Measurements from ENCODE around the gene ACER2. TPM values are rescaled to one million over a fixed set of nuclear protein-coding genes. Genes with fewer than 3 reads are reported as not detected.
"Not testable (repeated sequence)": the region's sequence is repeated elsewhere in the genome, so short reads cannot be mapped to it uniquely, and the experiment has no call there.

The ACER2 gene
- total RNA-seq, 1 donor: 4.7 TPM

DNA sequence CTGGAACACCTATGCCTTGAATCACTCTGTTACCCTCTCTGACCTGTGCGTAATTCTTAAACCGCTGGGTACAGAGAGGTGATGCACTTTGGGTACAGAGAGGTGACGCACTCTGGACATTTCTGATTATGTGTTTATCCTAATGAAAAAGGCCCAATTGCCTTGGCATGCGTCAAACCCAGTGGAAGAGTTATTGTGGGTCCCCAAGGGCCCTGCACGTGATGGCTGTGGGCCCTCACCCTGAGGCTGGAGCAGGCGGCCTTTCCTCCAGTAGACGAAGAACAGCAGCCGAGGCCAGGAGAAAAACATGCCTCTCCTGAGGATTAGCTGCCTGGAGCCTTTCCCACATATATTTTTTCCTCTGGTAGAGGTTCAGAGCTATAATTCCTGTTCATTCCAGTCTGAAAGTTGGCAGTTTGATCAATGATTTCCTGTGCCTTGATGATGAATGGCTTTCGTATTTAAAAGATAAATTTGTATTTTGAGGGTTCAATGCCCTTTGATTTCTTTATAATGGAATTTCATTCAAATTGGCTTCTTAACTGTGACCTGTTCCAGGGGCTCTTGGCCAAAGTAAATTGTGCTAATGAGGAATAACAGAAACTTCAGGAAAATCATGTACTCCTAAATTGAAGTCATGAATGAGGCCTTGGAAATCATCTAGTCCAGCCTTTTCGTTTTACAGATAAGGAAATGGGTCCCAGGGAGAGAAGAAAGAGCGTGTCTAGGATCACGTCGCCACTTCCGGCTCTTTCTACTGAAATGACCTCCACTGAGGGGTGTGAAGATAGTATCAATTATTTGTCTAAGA lies 22.8 kb downstream of the ACER2 start:
- H3K4me3 ChIP-seq (ENCODE audit: low read depth, low read length): no peak overlapping the region
- TF ChIP-seq, protein P1, sequence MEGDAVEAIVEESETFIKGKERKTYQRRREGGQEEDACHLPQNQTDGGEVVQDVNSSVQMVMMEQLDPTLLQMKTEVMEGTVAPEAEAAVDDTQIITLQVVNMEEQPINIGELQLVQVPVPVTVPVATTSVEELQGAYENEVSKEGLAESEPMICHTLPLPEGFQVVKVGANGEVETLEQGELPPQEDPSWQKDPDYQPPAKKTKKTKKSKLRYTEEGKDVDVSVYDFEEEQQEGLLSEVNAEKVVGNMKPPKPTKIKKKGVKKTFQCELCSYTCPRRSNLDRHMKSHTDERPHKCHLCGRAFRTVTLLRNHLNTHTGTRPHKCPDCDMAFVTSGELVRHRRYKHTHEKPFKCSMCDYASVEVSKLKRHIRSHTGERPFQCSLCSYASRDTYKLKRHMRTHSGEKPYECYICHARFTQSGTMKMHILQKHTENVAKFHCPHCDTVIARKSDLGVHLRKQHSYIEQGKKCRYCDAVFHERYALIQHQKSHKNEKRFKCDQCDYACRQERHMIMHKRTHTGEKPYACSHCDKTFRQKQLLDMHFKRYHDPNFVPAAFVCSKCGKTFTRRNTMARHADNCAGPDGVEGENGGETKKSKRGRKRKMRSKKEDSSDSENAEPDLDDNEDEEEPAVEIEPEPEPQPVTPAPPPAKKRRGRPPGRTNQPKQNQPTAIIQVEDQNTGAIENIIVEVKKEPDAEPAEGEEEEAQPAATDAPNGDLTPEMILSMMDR (IDR thresholded peaks at IDR 0.05; ENCODE audit: insufficient read depth, low read depth, low read length): no peak
- no peak for DNase-seq (ENCODE audit: low read depth)

DNA sequence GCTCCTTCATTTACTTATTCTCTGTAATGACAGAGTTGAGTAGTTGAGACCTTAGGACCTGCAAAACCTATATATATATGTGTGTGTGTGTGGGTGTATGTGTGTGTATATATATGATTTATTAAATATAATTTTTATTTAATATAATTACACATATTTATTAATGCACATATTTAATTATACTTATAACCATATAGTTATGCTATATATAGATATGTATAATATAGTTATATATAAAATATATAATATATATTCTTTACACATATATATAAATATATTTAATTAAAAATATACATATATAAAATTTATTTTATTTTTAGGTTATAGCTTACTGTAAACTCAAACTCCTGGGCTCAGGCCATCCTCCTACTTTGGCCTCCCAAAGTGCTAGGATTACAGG lies 23.7 kb downstream of the ACER2 start:
- DNase-seq (ENCODE audit: low read depth): no peak
- TF ChIP-seq, protein P1 (IDR thresholded peaks at IDR 0.05; ENCODE audit: insufficient read depth, low read depth, low read length): no peak
- H3K4me3 ChIP-seq (ENCODE audit: low read depth, low read length): no peak overlapping the region

DNA sequence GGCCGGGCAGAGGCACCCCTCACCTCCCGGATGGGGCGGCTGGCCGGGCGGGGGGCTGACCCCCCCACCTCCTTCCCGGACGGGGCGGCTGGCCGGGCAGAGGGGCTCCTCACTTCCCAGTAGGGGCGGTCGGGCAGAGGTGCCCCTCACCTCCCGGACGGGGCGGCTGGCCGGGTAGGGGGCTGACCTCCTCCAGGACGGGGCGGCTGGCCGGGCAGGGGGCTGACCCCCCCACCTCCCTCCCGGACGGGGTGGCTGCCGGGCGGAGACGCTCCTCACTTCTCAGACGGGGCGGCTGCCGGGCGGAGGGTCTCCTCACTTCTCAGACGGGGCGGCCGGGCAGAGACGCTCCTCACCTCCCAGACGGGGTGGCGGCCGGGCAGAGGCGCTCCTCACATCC lies 24.9 kb downstream of the ACER2 start:
- not testable (repeated sequence) for DNase-seq (ENCODE audit: low read depth); H3K4me3 ChIP-seq (ENCODE audit: low read depth, low read length)

DNA sequence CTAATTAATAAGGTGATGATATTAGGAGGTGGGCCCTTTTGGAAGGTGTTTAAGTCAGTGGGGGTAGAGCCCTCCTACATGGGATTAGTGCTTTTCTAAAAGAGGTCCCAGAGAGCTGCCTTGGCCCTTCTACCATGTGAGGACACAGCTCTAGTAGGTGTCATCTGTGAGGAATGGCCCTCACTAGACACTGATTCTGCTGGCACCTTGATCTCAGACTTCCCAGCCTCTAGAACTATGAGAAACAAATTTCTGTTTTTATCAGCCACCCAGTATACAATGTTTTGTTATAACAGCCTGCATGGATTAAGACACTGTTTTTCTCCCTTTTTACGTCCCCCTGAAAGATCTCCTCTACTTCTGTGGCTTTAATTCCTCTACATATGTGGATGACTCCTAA lies 31.6 kb downstream of the ACER2 start:
- H3K4me3 ChIP-seq (ENCODE audit: low read depth, low read length): no peak overlapping the region
- TF ChIP-seq, protein P1 (IDR thresholded peaks at IDR 0.05; ENCODE audit: insufficient read depth, low read depth, low read length): no peak
- DNase-seq (ENCODE audit: low read depth): no peak

DNA sequence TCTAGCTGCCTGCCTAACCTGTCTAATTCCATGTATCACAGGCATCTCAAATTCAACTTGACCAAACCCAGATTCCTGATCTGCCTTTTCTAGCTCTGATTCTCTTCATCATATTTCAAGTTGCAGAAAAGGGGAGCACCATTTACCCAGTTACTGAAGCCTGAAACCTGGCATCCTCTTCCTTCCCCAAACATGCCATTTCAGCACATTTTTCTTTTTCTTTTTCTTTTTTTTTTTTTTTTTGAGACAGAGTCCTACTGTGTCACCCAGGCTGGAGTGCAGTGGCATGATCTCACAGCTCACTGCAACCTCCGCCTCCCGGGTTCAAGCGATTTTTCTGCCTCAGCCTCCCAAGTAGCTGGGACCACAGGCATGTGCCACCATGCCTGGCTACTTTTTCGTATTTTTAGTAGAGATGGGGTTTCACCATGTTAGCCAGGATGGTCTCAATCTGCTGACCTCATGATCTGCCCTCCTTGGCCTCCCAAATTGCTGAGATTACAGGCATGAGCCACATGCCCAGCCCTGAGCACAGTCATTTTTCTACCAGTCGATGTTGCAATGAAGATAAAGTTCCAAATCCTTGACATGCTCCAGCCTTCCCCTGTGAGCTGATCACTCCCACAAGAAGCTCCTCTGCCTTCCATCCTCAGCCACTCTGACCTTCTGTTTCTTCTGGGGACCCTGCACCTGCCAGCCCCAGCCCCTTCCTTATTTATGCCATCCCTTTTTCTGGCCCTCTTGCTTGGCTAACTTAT lies 32.2 kb downstream of the ACER2 start:
- TF ChIP-seq, protein P1 (IDR thresholded peaks at IDR 0.05; ENCODE audit: insufficient read depth, low read depth, low read length): no peak
- no peak overlapping the region for H3K4me3 ChIP-seq (ENCODE audit: low read depth, low read length)
- peak; percentile 67 for DNase-seq (ENCODE audit: low read depth)

DNA sequence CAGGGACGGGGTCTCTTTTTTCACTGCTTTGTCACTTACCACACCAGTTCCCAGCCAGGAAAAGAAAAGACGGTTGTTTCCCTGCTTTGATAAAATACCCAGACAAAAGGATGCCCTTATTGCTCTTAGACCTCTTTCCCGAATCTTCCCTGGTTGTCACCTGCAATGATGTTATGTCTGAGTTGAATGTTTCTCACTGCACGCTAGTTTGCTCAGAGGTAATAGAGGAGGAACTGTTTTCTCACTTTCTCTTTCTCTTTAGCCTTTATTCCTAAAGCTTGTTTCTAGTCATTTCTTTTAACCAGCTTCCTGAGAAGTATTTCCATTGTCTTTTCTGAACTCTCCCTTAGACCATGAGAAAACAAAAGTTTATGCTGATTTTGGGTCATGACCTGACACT lies 32.9 kb downstream of the ACER2 start:
- DNase-seq (ENCODE audit: low read depth): no peak
- no peak overlapping the region for H3K4me3 ChIP-seq (ENCODE audit: low read depth, low read length)
- TF ChIP-seq, protein P1 (IDR thresholded peaks at IDR 0.05; ENCODE audit: insufficient read depth, low read depth, low read length): no peak

DNA sequence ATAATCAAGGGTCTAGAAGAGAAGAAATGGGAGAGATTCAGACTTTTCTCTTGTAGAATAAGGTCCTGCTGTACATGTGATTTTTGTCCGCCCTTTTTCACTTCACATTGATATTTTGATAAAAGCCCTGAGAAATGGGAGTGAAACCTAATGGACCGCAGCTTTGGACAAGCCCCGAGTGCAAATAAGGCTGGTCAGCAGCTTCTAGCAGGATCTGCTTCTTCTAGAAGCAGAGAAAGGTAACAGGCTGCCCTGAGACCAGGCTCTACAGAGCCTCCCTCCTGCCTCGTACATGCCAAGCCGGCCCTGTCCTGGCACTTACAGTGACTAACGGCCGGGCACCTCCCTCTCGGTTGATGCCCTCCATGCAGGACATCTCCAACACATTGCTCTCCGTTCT lies 33.4 kb downstream of the ACER2 start:
- DNase-seq (ENCODE audit: low read depth): no peak
- TF ChIP-seq, protein P1 (IDR thresholded peaks at IDR 0.05; ENCODE audit: insufficient read depth, low read depth, low read length): no peak
- no peak overlapping the region for H3K4me3 ChIP-seq (ENCODE audit: low read depth, low read length)

Data from fibroblast of villous mesenchyme (primary cell).